GM21529 (cell line): ENCODE results near the gene ASB1.
"Not testable (repeated sequence)": the region's sequence is repeated elsewhere in the genome, so short reads cannot be mapped to it uniquely, and the experiment has no call there.

ENCODE experiments used
- ATAC-seq: cut with Tn5 transposase; IDR thresholded peaks from one replicate; pipeline ENCODE4 v1.9.1; 2021; ENCODE audit not compliant: unreplicated experiment

The ASB1 gene

GRCh38 chr2:238403632-238404405 is 22.9 kb upstream of the ASB1 start:
- no peak for ATAC-seq

GRCh38 chr2:238404406-238405216 is 22.1 kb upstream of the ASB1 start:
- no peak for ATAC-seq

GRCh38 chr2:238405217-238405555 is 21.5 kb upstream of the ASB1 start:
- ATAC-seq, result not testable (repeated sequence)

GRCh38 chr2:238406221-238406997 is 20.3 kb upstream of the ASB1 start:
- no peak for ATAC-seq

- no peak for ATAC-seq
Measured at GRCh38 chr2:238406998-238407285, 19.8 kb upstream of the ASB1 start.

GRCh38 chr2:238407566-238407965 is 19.2 kb upstream of the ASB1 start:
- no peak for ATAC-seq

- no peak for ATAC-seq
Measured at GRCh38 chr2:238408615-238409340, 17.9 kb upstream of the ASB1 start.

- ATAC-seq, result no peak
Measured at GRCh38 chr2:238409341-238410199, 17.2 kb upstream of the ASB1 start.

- ATAC-seq, result no peak
Measured at GRCh38 chr2:238412067-238412767, 14.5 kb upstream of the ASB1 start.

GRCh38 chr2:238413368-238413767 is 13.4 kb upstream of the ASB1 start:
- ATAC-seq, result no peak

- no peak for ATAC-seq
Measured at GRCh38 chr2:238415036-238415764, 11.5 kb upstream of the ASB1 start.

GRCh38 chr2:238415893-238416292 is 10.8 kb upstream of the ASB1 start:
- ATAC-seq, result no peak

GRCh38 chr2:238418196-238418998 is 8.3 kb upstream of the ASB1 start:
- no peak for ATAC-seq

GRCh38 chr2:238418999-238419546 is 7.7 kb upstream of the ASB1 start:
- no peak for ATAC-seq

- ATAC-seq, result no peak
Measured at GRCh38 chr2:238420442-238420841, 6.3 kb upstream of the ASB1 start.

GRCh38 chr2:238420878-238421694 is 5.6 kb upstream of the ASB1 start:
- ATAC-seq, result no peak

- no peak for ATAC-seq
Measured at GRCh38 chr2:238421695-238422035, 5.1 kb upstream of the ASB1 start.
